ENCODE data around the gene CCR5.
"Not testable (repeated sequence)": the region's sequence is repeated elsewhere in the genome, so short reads cannot be mapped to it uniquely, and the experiment has no call there.

Gene CCR5

GRCh38 chr3:46370839-46371518 lies at the start of gene CCR5:
Gene CCR5, plus strand, starts transcription at chr3:46370946. Its CDS starts 1,957 bp downstream, at chr3:46372903.
- DNase-seq, result no peak

- no peak for DNase-seq
Observed at GRCh38 chr3:46321461-46322104, 49.2 kb upstream of the CCR5 start.

GRCh38 chr3:46324036-46324435 lies 46.7 kb upstream of the CCR5 start:
- no peak for DNase-seq

GRCh38 chr3:46325645-46326300 lies 45.0 kb upstream of the CCR5 start:
- no peak for DNase-seq

DNA sequence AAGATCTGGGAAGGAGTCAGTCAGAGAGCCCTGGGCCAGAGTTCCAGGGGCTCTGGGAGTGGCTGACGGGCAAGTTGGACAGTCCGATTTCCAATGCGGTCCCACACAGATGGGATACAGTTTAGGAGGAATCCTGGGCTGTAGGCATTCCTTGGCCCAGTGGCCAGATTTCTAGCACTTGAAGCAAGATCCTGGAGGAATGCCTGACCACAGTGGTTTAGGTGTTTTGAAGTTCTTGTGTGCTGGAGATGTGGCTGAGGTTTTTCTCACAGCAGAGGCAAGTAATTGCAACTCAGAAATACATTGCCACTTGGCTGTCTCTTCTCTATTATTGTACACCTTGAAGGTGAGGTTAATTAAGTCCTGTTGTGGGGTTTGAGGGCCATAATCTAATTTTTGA lies 40.1 kb upstream of the CCR5 start:
- DNase-seq, result not testable (repeated sequence)

GRCh38 chr3:46334741-46335478 lies 35.8 kb upstream of the CCR5 start:
- DNase-seq, result no peak

GRCh38 chr3:46335541-46335940 lies 35.2 kb upstream of the CCR5 start:
- DNase-seq, result no peak

GRCh38 chr3:46337911-46338310 lies 32.8 kb upstream of the CCR5 start:
- no peak for DNase-seq

- DNase-seq, result no peak
Observed at GRCh38 chr3:46338840-46339239, 31.9 kb upstream of the CCR5 start.

- no peak for DNase-seq
Observed at GRCh38 chr3:46344476-46344875, 26.3 kb upstream of the CCR5 start.

- no peak for DNase-seq
Observed at GRCh38 chr3:46348823-46349482, 21.8 kb upstream of the CCR5 start.

DNA sequence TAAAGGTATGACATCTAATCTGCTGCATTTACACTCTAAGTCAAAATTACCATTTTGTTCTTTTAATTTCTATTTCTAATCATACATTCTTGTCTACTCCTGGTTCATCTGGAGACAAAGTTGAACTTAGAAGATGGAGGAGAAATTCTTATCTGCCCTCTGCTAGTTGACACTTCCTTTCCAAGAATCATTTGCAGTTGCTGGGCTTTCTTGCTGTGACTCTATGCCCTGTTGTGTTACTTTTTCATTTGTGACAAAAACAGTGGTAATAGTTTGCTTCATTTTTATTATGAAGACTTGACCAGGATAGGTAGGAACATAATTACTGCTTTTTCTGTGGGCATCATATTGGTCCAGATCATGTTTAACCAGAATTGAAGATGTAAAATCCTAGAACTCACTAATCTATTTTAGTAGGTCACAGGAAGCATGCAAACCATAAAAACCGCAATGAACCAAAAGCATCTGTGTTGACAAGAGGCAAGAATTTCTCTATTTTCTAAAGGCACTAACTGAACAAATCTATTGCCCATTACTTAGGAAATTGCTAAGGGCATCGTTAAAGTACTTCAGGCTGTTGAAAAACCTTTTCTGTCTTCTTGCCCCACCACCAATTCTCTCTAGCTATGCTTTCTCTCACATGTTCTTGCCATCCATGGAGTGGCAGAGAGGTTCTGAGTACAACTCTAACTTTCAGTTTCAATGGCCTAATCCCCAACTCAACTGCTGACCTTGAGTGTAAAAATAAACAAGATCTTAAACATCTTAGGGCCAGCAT lies 21.1 kb upstream of the CCR5 start:
- no peak for DNase-seq

- DNase-seq, result no peak
Observed at GRCh38 chr3:46350262-46350565, 20.5 kb upstream of the CCR5 start.

- no peak for DNase-seq
Observed at GRCh38 chr3:46351646-46352045, 19.1 kb upstream of the CCR5 start.

DNA sequence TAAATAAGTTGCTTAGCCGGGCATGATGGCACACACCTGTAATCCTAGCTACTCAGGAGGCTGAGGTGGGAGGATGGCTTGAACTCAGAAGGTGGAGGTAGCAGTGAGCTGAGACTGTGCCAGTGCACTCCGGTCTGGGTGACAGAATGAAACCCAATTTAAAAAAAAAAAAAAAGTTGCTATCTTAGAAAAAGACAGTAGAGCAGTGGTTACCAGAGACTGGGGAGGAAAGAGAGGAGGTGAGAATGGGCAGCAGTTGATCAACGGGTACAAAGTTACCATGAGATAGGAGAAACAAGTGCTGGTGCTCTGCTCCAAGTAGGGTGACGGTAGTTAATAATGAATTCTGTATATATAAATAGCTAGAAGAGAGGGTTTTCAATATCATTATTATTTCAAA lies 17.7 kb upstream of the CCR5 start:
- DNase-seq, result no peak

- DNase-seq, result no peak
Observed at GRCh38 chr3:46353647-46354410, 16.9 kb upstream of the CCR5 start, which contains the start of gene CCR2. Gene CCR2, plus strand, starts transcription at chr3:46354111. Its CDS starts 3,417 bp downstream, at chr3:46357528.

GRCh38 chr3:46354478-46354877 lies 16.3 kb upstream of the CCR5 start:
- no peak for DNase-seq

DNA sequence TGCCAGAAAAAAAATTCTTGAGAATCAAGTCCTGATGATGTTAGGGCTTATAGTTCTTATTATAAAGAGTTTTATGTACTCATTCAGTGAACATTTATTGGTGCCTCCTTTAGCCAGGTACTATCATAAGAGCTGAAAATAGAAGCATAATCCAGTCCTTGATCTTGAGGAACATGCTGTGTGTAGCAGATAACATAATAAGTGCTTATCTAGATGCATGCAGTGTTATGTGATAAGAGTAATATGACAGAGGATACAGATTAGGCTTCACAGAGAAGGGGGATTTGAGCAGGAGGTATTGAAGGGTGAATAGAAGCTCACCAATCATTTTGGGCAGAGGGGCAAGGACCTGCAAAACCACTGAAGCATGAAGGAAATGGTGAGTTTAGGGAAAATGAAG lies 15.8 kb upstream of the CCR5 start:
- DNase-seq, result no peak

DNA sequence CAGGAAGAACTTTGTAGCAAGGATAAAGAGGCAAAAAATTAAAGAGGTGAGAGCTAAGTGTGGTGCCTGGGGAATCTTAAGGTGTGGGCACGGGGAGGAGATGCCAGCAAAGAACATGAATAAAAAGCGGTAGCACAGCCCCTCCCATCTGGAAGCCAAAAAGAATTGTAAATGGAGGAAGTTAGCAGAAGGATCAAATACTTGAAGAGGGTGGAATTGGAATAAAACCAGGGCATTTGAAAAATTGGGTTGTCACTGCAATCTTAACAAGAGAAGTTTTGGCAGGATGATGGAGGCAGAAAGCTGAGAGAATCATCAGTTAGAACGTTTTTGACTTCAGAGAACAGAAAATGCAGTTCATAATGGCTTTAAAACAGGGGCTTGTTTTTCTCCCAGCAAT lies 14.5 kb upstream of the CCR5 start:
- no peak for DNase-seq

DNA sequence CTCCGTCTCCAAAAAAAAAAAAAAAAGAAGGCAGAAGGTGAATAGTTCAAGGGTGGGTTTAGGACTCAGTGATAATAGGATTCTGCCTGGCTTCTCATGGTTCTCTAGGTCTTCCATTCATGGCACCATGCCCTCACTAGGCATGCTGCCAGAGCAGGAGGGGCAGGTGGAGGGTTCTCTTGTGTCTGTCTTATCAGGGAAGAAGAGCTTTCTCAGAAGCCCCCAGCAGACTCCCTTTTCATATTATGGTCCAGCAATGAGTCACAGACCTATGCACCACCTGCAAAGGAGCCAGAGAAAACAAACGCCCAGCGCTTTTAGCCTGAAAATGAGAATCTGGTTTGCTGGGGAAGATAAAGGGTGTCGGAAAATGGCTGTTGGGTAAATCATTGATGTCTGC lies 13.8 kb upstream of the CCR5 start:
- peak in 1 of 2 experiments; percentile 5 for DNase-seq

DNA sequence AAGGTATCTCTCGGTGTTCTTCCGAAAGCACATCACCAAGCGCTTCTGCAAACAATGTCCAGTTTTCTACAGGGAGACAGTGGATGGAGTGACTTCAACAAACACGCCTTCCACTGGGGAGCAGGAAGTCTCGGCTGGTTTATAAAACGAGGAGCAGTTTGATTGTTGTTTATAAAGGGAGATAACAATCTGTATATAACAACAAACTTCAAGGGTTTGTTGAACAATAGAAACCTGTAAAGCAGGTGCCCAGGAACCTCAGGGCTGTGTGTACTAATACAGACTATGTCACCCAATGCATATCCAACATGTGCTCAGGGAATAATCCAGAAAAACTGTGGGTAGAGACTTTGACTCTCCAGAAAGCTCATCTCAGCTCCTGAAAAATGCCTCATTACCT lies 12.3 kb upstream of the CCR5 start:
- no peak for DNase-seq
